Uterus (tissue), 4 donors: ENCODE results near the gene FHIT. TPM values are rescaled to one million over a fixed set of nuclear protein-coding genes. Genes with fewer than 3 reads are reported as not detected.
"Not testable (repeated sequence)": the region's sequence is repeated elsewhere in the genome, so short reads cannot be mapped to it uniquely, and the experiment has no call there.

Source experiments
- DNase-seq, 2 donors: peaks; one replicate each; pipeline ENCODE4 v3.0.0-alpha.2; 2019 to 2020
- H3K27ac ChIP-seq, 2 donors: fragments of 200-600 bp; sonication (generic); 1 replicate in 1 of 2; 2 replicates in 1 of 2; pipeline ENCODE4 v1.5.1; 2016 to 2018
- H3K27me3 ChIP-seq, 2 donors: fragments of 200-600 bp; sonication (generic); one replicate each; pipeline ENCODE4 v1.5.1; 2018 to 2019; ENCODE audit warnings: control low read depth in 1 of 2
- H3K36me3 ChIP-seq, 2 donors: fragments of 200-600 bp; sonication (generic); one replicate each; pipeline ENCODE4 v1.5.1; 2019; ENCODE audit warnings: control low read depth in 1 of 2
- H3K4me1 ChIP-seq, 2 donors: fragments of 200-600 bp; sonication (generic); one replicate each; pipeline ENCODE4 v1.5.1; 2018 to 2019; ENCODE audit warnings: control low read depth in 1 of 2
- H3K4me3 ChIP-seq, 2 donors: fragments of 200-600 bp; sonication (generic); 1 replicate in 1 of 2; 2 replicates in 1 of 2; pipeline ENCODE4 v1.5.1; 2018 to 2019; ENCODE audit warnings: mild to moderate bottlenecking in 1 of 2
- H3K9me3 ChIP-seq, 2 donors: fragments of 200-600 bp; sonication (generic); one replicate each; pipeline ENCODE4 v1.5.1; 2019; ENCODE audit warnings: control low read depth in 1 of 2
- POLR2A ChIP-seq, 2 donors: fragments of 450-650 bp; IDR thresholded peaks; one replicate each; pipeline ENCODE4 v1.6.1; 2016; ENCODE audit warnings: antibody characterized with exemption in 2 of 2, mild to moderate bottlenecking in 1 of 2, moderate library complexity in 1 of 2
- intact Hi-C: fragments of 100-400 bp; cut with DNase I; formaldehyde crosslinking; loops from one replicate; pipeline ENCODE4 v1.15.1; 2023; ENCODE audit warnings: low total_unique reads
- total RNA-seq, 4 donors: library from RNA; depleted of rRNA in 3 of 4; stranded (reverse); fragments of >200 nt in 3 of 4; gene quantifications; one replicate each; pipeline versions ENCODE4 v1.1.0 to v1.2.4, GENCODE V29; 2014 to 2023
- TF ChIP-seq, protein P1 (sequence below), 4 experiments: fragments of 200-600 bp in 2 of 4; fragments of 450-650 bp in 2 of 4; sonication (generic) in 2 of 4; IDR thresholded peaks; one replicate each; pipeline ENCODE4 v1.5.1; 2016 to 2019; ENCODE audit warnings: antibody characterized with exemption in 4 of 4, mild to moderate bottlenecking in 2 of 4, moderate library complexity in 1 of 4
- donor health status: DM: yes; HTN: yes; CAD: no.

Gene FHIT
- total RNA-seq, 4 donors from 2014 or later = 1.3 to 15.2 (median 7.3) TPM

GRCh38 chr3:59938828-59939227 is 1312.4 kb downstream of the FHIT start:
- intact Hi-C loops = no loop called here
- Histone ChIP-seq H3K4me3 (no peak overlapping the region), H3K36me3 (no peaks in the 10 kb centered on the region), H3K9me3 (no peaks in the 10 kb centered on the region), H3K27ac (no peak overlapping the region), H3K27me3 (no peaks in the 10 kb centered on the region), H3K4me1 (no peaks in the 10 kb centered on the region)
- DNase-seq = no peak
- TF ChIP-seq, protein P1, sequence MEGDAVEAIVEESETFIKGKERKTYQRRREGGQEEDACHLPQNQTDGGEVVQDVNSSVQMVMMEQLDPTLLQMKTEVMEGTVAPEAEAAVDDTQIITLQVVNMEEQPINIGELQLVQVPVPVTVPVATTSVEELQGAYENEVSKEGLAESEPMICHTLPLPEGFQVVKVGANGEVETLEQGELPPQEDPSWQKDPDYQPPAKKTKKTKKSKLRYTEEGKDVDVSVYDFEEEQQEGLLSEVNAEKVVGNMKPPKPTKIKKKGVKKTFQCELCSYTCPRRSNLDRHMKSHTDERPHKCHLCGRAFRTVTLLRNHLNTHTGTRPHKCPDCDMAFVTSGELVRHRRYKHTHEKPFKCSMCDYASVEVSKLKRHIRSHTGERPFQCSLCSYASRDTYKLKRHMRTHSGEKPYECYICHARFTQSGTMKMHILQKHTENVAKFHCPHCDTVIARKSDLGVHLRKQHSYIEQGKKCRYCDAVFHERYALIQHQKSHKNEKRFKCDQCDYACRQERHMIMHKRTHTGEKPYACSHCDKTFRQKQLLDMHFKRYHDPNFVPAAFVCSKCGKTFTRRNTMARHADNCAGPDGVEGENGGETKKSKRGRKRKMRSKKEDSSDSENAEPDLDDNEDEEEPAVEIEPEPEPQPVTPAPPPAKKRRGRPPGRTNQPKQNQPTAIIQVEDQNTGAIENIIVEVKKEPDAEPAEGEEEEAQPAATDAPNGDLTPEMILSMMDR (IDR thresholded peaks at IDR 0.05) = no peak

- DNase-seq = no peak
- no peaks in the 10 kb centered on the region for H3K27me3 ChIP-seq
- intact Hi-C loops = no loop called here
- H3K9me3 ChIP-seq = no peaks in the 10 kb centered on the region
- H3K4me3 ChIP-seq = no peak overlapping the region
- TF ChIP-seq, protein P1 (IDR thresholded peaks at IDR 0.05) = no peak
- no peak for TF ChIP-seq POLR2A (IDR thresholded peaks at IDR 0.05)
- no peaks in the 10 kb centered on the region for H3K36me3 ChIP-seq
- H3K4me1 ChIP-seq = no peaks in the 10 kb centered on the region
- H3K27ac ChIP-seq = no peak overlapping the region
Observed at GRCh38 chr3:59937201-59937600, 1314.1 kb downstream of the FHIT start.

GRCh38 chr3:59936472-59936871 is 1314.8 kb downstream of the FHIT start:
- no peak for DNase-seq
- TF ChIP-seq POLR2A (IDR thresholded peaks at IDR 0.05) = no peak
- TF ChIP-seq, protein P1 (IDR thresholded peaks at IDR 0.05) = no peak
- Histone ChIP-seq H3K27ac (no peak overlapping the region), H3K4me3 (no peak overlapping the region), H3K36me3 (no peaks in the 10 kb centered on the region), H3K4me1 (no peaks in the 10 kb centered on the region), H3K9me3 (no peaks in the 10 kb centered on the region), H3K27me3 (no peaks in the 10 kb centered on the region)
- intact Hi-C loops = no loop called here

- H3K27ac ChIP-seq = no peak overlapping the region
- TF ChIP-seq POLR2A (IDR thresholded peaks at IDR 0.05) = no peak
- TF ChIP-seq, protein P1 (IDR thresholded peaks at IDR 0.05) = no peak
- no peaks in the 10 kb centered on the region for H3K27me3 ChIP-seq
- H3K4me3 ChIP-seq = no peak overlapping the region
- intact Hi-C loops = no loop called here
- H3K9me3 ChIP-seq = no peaks in the 10 kb centered on the region
- no peak for DNase-seq
- H3K36me3 ChIP-seq = no peaks in the 10 kb centered on the region
- no peaks in the 10 kb centered on the region for H3K4me1 ChIP-seq
Observed at GRCh38 chr3:59935025-59935424, 1316.2 kb downstream of the FHIT start.

DNA sequence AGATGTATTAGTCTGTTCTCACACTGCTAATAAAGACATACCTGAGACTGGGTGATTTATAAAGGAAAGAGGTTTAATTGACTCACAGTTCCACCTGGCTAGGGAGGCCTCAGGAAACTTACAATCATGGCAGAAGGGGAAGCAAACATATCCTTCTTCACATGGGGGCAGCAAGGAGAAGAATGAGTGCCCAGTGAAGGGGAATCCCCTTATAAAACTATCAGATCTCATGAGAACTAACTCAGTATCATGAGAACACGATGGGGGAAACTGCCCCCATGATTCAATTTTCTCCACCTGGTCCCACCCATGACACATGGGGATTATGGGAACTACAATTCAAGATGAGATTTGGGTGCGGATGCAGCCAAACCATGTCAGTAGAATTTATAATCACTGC is 1316.7 kb downstream of the FHIT start:
- H3K9me3 ChIP-seq, intact Hi-C loops, H3K27me3 ChIP-seq, H3K27ac ChIP-seq, DNase-seq, H3K4me3 ChIP-seq, H3K4me1 ChIP-seq, H3K36me3 ChIP-seq: not testable (repeated sequence)

DNA sequence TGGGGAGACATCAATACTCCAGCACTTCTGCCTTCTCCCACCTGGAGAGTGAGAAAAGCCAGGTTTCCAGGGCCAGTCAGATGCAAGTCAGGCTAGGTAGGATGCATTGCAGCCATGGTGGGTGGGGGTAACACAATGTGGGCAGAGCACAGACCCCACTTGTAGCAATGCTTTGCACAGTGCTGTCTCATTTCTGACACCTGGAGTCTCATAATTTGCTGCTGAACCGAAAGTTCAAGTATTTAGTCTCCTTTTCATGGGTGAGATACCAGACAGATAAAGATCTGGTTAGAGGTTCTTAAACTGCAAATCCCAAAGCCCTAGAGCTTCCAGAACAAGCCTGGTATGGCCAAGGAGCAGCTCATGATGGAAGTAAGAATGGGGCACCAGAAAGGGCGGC is 1321.1 kb downstream of the FHIT start:
- H3K4me3 ChIP-seq = no peak overlapping the region
- no peaks in the 10 kb centered on the region for H3K36me3 ChIP-seq
- H3K27me3 ChIP-seq = no peaks in the 10 kb centered on the region
- H3K4me1 ChIP-seq = no peaks in the 10 kb centered on the region
- TF ChIP-seq, protein P1 (IDR thresholded peaks at IDR 0.05) = no peak
- TF ChIP-seq POLR2A (IDR thresholded peaks at IDR 0.05) = no peak
- no peak for DNase-seq
- no peak overlapping the region for H3K27ac ChIP-seq
- H3K9me3 ChIP-seq = no peaks in the 10 kb centered on the region
- intact Hi-C loops = no loop called here
